NT2/D1 (cell line): Measurements from ENCODE around the gene ECHDC1.
"Not testable (repeated sequence)": the region's sequence is repeated elsewhere in the genome, so short reads cannot be mapped to it uniquely, and the experiment has no call there.

Source experiments
- DNase-seq: peaks from one replicate; pipeline ENCODE4 v3.0.0-alpha.2; 2011; ENCODE audit warnings: low read depth, low spot score
- H3K27me3 ChIP-seq: 2 replicates; pipeline ENCODE4 v1.6.0; 2011; ENCODE audit warnings: mild to moderate bottlenecking; ENCODE audit not compliant: insufficient read length, insufficient read depth
- H3K36me3 ChIP-seq: 2 replicates; pipeline ENCODE4 v1.6.1; 2011; ENCODE audit warnings: mild to moderate bottlenecking, low read length, mixed read lengths; ENCODE audit not compliant: insufficient read depth, insufficient read length
- H3K4me1 ChIP-seq: 2 replicates; pipeline ENCODE4 v1.5.1; 2011; ENCODE audit not compliant: insufficient read depth, insufficient read length
- H3K4me3 ChIP-seq: 2 replicates; pipeline ENCODE4 v1.5.1; 2011; ENCODE audit warnings: low read depth; ENCODE audit not compliant: insufficient read length
- H3K9ac ChIP-seq: 2 replicates; pipeline ENCODE4 v1.6.0; 2011; ENCODE audit warnings: low read depth; ENCODE audit not compliant: insufficient read length
- H3K9me3 ChIP-seq: 2 replicates; pipeline ENCODE4 v1.5.1; 2011; ENCODE audit warnings: mild to moderate bottlenecking, low read length; ENCODE audit not compliant: insufficient read depth
- SUZ12 ChIP-seq: IDR thresholded peaks from 2 replicates; pipeline ENCODE4 v1.6.1; 2011; ENCODE audit not compliant: insufficient read length, insufficient read depth; ENCODE audit errors: extremely low read depth
- YY1 ChIP-seq: IDR thresholded peaks from 2 replicates; pipeline ENCODE4 v1.6.1; 2011; ENCODE audit not compliant: insufficient read length, insufficient read depth
- ZNF274 ChIP-seq: IDR thresholded peaks from 2 replicates; pipeline ENCODE4 v1.6.1; 2011; ENCODE audit warnings: mild to moderate bottlenecking, low read depth, low read length

Gene ECHDC1

GRCh38 chr6:127340171-127340570, 3.2 kb downstream of the ECHDC1 start:
- Histone ChIP-seq H3K4me1 (no peaks in the 10 kb centered on the region), H3K9ac (no peak overlapping the region), H3K9me3 (no peaks in the 10 kb centered on the region), H3K4me3 (no peak overlapping the region), H3K27me3 (no peaks in the 10 kb centered on the region), H3K36me3 (no peaks in the 10 kb centered on the region)
- no peak for DNase-seq
- TF ChIP-seq ZNF274 (no peak), YY1 (no peak), SUZ12 (no peak)

- no peaks in the 10 kb centered on the region for H3K9me3 ChIP-seq
- H3K9ac ChIP-seq, result no peak overlapping the region
- no peaks in the 10 kb centered on the region for H3K27me3 ChIP-seq
- no peak for TF ChIP-seq ZNF274
- no peak for TF ChIP-seq YY1
- no peak for TF ChIP-seq SUZ12
- no peaks in the 10 kb centered on the region for H3K4me1 ChIP-seq
- no peaks in the 10 kb centered on the region for H3K36me3 ChIP-seq
- no peak overlapping the region for H3K4me3 ChIP-seq
- DNase-seq, result no peak
These were observed 4.5 kb downstream of the ECHDC1 start for GRCh38 chr6:127338936-127339335.

- H3K9me3 ChIP-seq, result no peaks in the 10 kb centered on the region
- peaks cover 11% of the 10 kb centered on the region for H3K36me3 ChIP-seq
- H3K9ac ChIP-seq, result no peak overlapping the region
- TF ChIP-seq YY1 (no peak), ZNF274 (no peak)
- no peaks in the 10 kb centered on the region for H3K27me3 ChIP-seq
- H3K4me1 ChIP-seq, result no peaks in the 10 kb centered on the region
- H3K4me3 ChIP-seq, result no peak overlapping the region
- DNase-seq, result no peak
These were observed 10.9 kb downstream of the ECHDC1 start for GRCh38 chr6:127332383-127332961.

GRCh38 chr6:127331256-127331655, 12.2 kb downstream of the ECHDC1 start:
- H3K27me3 ChIP-seq, H3K4me3 ChIP-seq, H3K9ac ChIP-seq, DNase-seq, H3K4me1 ChIP-seq, H3K9me3 ChIP-seq: not testable (repeated sequence)
- H3K36me3 ChIP-seq, result peaks cover 17% of the 10 kb centered on the region

GRCh38 chr6:127328043-127328609, 15.3 kb downstream of the ECHDC1 start:
- Histone ChIP-seq H3K27me3 (no peaks in the 10 kb centered on the region), H3K9me3 (no peaks in the 10 kb centered on the region), H3K9ac (no peak overlapping the region), H3K36me3 (peaks cover 32% of the 10 kb centered on the region), H3K4me3 (no peak overlapping the region), H3K4me1 (no peaks in the 10 kb centered on the region)
- TF ChIP-seq YY1 (no peak), SUZ12 (no peak), ZNF274 (no peak)
- DNase-seq, result no peak

GRCh38 chr6:127319686-127320085, 23.7 kb downstream of the ECHDC1 start:
- no peak for TF ChIP-seq YY1
- TF ChIP-seq SUZ12, result no peak
- TF ChIP-seq ZNF274, result no peak
- H3K4me1 ChIP-seq, result no peaks in the 10 kb centered on the region
- no peak overlapping the region for H3K4me3 ChIP-seq
- peaks cover 25% of the 10 kb centered on the region for H3K36me3 ChIP-seq
- no peaks in the 10 kb centered on the region for H3K27me3 ChIP-seq
- H3K9me3 ChIP-seq, result no peaks in the 10 kb centered on the region
- no peak for DNase-seq
- H3K9ac ChIP-seq, result no peak overlapping the region

- Histone ChIP-seq H3K27me3 (no peaks in the 10 kb centered on the region), H3K4me3 (no peak overlapping the region), H3K36me3 (peaks cover 37% of the 10 kb centered on the region), H3K9ac (no peak overlapping the region), H3K9me3 (no peaks in the 10 kb centered on the region), H3K4me1 (no peaks in the 10 kb centered on the region)
- DNase-seq, result no peak
- TF ChIP-seq SUZ12, result no peak
- no peak for TF ChIP-seq ZNF274
- TF ChIP-seq YY1, result no peak
These were observed 25.9 kb downstream of the ECHDC1 start for GRCh38 chr6:127317388-127318128.

GRCh38 chr6:127305741-127306140, 37.7 kb downstream of the ECHDC1 start:
- H3K4me1 ChIP-seq, result no peaks in the 10 kb centered on the region
- no peak for TF ChIP-seq YY1
- TF ChIP-seq SUZ12, result no peak
- TF ChIP-seq ZNF274, result no peak
- peaks cover 8% of the 10 kb centered on the region for H3K36me3 ChIP-seq
- H3K9me3 ChIP-seq, result no peaks in the 10 kb centered on the region
- H3K27me3 ChIP-seq, result no peaks in the 10 kb centered on the region
- no peak for DNase-seq
- H3K4me3 ChIP-seq, result no peak overlapping the region
- H3K9ac ChIP-seq, result no peak overlapping the region
